ENCODE data around the gene MARCHF2. TPM values are rescaled to one million over a fixed set of nuclear protein-coding genes. Genes with fewer than 3 reads are reported as not detected.

Gene MARCHF2
- total and polyA plus RNA-seq, 9 of the 15 experiments (the other 6 are each of a cell fraction or from before 2014, with no cell fraction given), result 0.39 to 6.4 (median 2.2) TPM

DNA sequence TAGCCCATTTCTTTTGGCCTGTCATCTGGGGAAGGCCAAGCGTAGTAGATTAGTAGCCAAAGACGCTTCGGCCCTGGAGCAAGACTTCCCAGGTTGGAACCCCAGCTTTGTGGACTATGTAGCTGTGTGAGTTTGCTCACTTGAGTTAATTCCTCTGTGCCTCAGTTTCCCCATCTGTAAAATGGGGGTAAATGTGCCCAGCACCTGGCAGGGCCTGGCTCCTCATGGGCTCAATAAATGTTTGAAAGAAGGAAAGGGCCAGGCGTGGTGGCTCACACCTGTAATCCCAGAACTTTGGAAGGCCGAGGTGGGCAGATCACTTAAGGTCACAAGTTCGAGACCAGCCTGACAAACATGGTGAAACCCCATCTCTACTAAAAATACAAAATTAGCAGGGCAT is 16.7 kb downstream of the MARCHF2 start:
- WGBS (ENCODE audit: insufficient coverage, low coverage, missing lambda C conversion rate), result 80% methylated on average over 6 of the region's 6 CpGs
- H3K9ac ChIP-seq (ENCODE audit: insufficient read depth in 1 of 2, low read depth in 2 of 2, low read length in 2 of 2), result no peak overlapping the region
- no peak for ATAC-seq
- peaks cover 0 to 5% of the 10 kb centered on the region in 2 experiments; a peak in 3 of 5 replicates for H3K4me1 ChIP-seq (replicated peaks in 1 of 2; ENCODE audit: control insufficient read depth in 2 of 2, insufficient read depth in 2 of 2, low read length in 2 of 2)
- POLR2A ChIA-PET, result interaction anchor here (1.0 kb wide), 1 partner anchor 104 kb away, joined by 3 read pairs; no protein-coding TSS in a partner anchor
- H3K27me3 ChIP-seq (ENCODE audit: control insufficient read depth in 2 of 2, insufficient read depth in 2 of 2, low read length in 2 of 2), result no peaks in the 10 kb centered on the region
- TF ChIP-seq, protein P1, sequence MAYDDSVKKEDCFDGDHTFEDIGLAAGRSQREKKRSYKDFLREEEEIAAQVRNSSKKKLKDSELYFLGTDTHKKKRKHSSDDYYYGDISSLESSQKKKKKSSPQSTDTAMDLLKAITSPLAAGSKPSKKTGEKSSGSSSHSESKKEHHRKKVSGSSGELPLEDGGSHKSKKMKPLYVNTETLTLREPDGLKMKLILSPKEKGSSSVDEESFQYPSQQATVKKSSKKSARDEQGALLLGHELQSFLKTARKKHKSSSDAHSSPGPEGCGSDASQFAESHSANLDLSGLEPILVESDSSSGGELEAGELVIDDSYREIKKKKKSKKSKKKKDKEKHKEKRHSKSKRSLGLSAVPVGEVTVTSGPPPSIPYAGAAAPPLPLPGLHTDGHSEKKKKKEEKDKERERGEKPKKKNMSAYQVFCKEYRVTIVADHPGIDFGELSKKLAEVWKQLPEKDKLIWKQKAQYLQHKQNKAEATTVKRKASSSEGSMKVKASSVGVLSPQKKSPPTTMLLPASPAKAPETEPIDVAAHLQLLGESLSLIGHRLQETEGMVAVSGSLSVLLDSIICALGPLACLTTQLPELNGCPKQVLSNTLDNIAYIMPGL (CRISPR knock-in tag; IDR thresholded peaks at IDR 0.05), result no peak
- TF ChIP-seq RBM25 (IDR thresholded peaks at IDR 0.05; ENCODE audit: low read depth, low read length, severe bottlenecking) (peak; percentile 42), KDM1A (IDR thresholded peaks at IDR 0.05) (peak in 1 of 2 experiments; percentile 42; a peak in 1 of 4 replicates), BCOR (IDR thresholded peaks at IDR 0.05) (peak; percentile 82)
- no peak for FAIRE-seq
- no peaks in the 10 kb centered on the region for H4K20me1 ChIP-seq (replicated peaks; ENCODE audit: control insufficient read depth, insufficient read depth, low read length)
- no peak for DNase-seq (ENCODE audit: extremely low read depth in 1 of 4, low spot score in 3 of 4)
- H3K9me3 ChIP-seq (replicated peaks; ENCODE audit: control insufficient read depth, insufficient read depth, low read depth, low read length), result no peaks in the 10 kb centered on the region
- H3K27ac ChIP-seq (ENCODE audit: extremely low read depth, low read depth, low read length), result no peak overlapping the region
- no peak overlapping the region for H2AFZ ChIP-seq (ENCODE audit: low read depth, low read length)
- intact Hi-C loops (cut with micrococcal nuclease) (no loop called here), in situ Hi-C loops (cut with MboI) (no loop called here)
- CTCF ChIA-PET (ENCODE audit: low intra/inter-chr PET ratio), result no interaction called here
- no peak overlapping the region for H3K4me3 ChIP-seq
- BruUV-seq (replicated peaks), result no TSS peak
- no peaks in the 10 kb centered on the region for H3K79me2 ChIP-seq (ENCODE audit: control insufficient read depth, insufficient read depth, low read length)
- no peaks in the 10 kb centered on the region for H3K9me1 ChIP-seq (ENCODE audit: control insufficient read depth, insufficient read depth, low read length)
- H3K4me2 ChIP-seq (ENCODE audit: insufficient read depth, low read length), result no peak overlapping the region
- no peaks in the 10 kb centered on the region for H3K36me3 ChIP-seq (ENCODE audit: control insufficient read depth, insufficient read depth, low read length)

DNA sequence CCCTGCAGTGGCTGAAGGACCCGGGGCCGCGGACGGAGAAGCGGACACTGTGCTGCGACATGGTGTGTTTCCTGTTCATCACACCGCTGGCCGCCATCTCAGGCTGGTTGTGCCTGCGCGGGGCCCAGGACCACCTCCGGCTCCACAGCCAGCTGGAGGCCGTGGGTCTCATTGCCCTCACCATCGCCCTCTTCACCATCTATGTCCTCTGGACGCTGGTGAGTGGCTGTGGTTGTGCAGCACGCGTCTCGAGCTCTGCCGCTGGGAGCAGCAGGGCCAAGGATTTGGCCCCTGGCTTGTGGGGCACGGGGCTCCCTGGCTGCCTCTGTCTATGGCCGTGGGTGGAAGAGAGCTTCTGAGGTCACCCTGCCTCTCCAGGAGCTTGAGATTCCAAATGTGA is 17.5 kb downstream of the MARCHF2 start:
- intact Hi-C loops (cut with micrococcal nuclease), result no loop called here
- H3K27ac ChIP-seq (ENCODE audit: extremely low read depth, low read depth, low read length), result no peak overlapping the region
- H3K4me1 ChIP-seq (replicated peaks in 1 of 2; ENCODE audit: control insufficient read depth in 2 of 2, insufficient read depth in 2 of 2, low read length in 2 of 2), result peaks cover 0 to 5% of the 10 kb centered on the region in 2 experiments; a peak in 2 of 5 replicates
- H3K79me2 ChIP-seq (ENCODE audit: control insufficient read depth, insufficient read depth, low read length), result no peaks in the 10 kb centered on the region
- H3K4me3 ChIP-seq, result no peak overlapping the region
- ChIA-PET CTCF (ENCODE audit: low intra/inter-chr PET ratio) (no interaction called here), POLR2A (interaction anchor here (0.5 to 1.1 kb wide), 4 partner anchors 11 to 105 kb away, joined by 3 read pairs; partner anchors contain the start of gene HNRNPM)
- ATAC-seq (no peak), FAIRE-seq (no peak), DNase-seq (ENCODE audit: extremely low read depth in 1 of 4, low spot score in 3 of 4) (no peak)
- H3K9me3 ChIP-seq (replicated peaks; ENCODE audit: control insufficient read depth, insufficient read depth, low read depth, low read length), result no peaks in the 10 kb centered on the region
- WGBS (ENCODE audit: insufficient coverage, low coverage, missing lambda C conversion rate), result 71% methylated on average over 13 of the region's 20 CpGs
- no peaks in the 10 kb centered on the region for H3K27me3 ChIP-seq (ENCODE audit: control insufficient read depth in 2 of 2, insufficient read depth in 2 of 2, low read length in 2 of 2)
- BruUV-seq (replicated peaks), result no TSS peak
- H3K9ac ChIP-seq (ENCODE audit: insufficient read depth in 1 of 2, low read depth in 2 of 2, low read length in 2 of 2), result peak overlapping the region in 1 of 2 experiments; percentile 43; a peak in 2 of 4 replicates
- H3K9me1 ChIP-seq (ENCODE audit: control insufficient read depth, insufficient read depth, low read length), result no peaks in the 10 kb centered on the region
- in situ Hi-C loops (cut with MboI), result no loop called here
- TF ChIP-seq GATAD2B (IDR thresholded peaks at IDR 0.05; ENCODE audit: borderline replicate concordance), result no peak
- TF ChIP-seq, protein P2, sequence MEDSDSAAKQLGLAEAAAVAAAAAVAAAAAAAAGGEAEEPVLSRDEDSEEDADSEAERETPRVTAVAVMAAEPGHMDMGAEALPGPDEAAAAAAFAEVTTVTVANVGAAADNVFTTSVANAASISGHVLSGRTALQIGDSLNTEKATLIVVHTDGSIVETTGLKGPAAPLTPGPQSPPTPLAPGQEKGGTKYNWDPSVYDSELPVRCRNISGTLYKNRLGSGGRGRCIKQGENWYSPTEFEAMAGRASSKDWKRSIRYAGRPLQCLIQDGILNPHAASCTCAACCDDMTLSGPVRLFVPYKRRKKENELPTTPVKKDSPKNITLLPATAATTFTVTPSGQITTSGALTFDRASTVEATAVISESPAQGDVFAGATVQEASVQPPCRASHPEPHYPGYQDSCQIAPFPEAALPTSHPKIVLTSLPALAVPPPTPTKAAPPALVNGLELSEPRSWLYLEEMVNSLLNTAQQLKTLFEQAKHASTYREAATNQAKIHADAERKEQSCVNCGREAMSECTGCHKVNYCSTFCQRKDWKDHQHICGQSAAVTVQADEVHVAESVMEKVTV (CRISPR knock-in tag; IDR thresholded peaks at IDR 0.05), result no peak
- TF ChIP-seq ATF7 (IDR thresholded peaks at IDR 0.05), result no peak
- TF ChIP-seq, protein P3, sequence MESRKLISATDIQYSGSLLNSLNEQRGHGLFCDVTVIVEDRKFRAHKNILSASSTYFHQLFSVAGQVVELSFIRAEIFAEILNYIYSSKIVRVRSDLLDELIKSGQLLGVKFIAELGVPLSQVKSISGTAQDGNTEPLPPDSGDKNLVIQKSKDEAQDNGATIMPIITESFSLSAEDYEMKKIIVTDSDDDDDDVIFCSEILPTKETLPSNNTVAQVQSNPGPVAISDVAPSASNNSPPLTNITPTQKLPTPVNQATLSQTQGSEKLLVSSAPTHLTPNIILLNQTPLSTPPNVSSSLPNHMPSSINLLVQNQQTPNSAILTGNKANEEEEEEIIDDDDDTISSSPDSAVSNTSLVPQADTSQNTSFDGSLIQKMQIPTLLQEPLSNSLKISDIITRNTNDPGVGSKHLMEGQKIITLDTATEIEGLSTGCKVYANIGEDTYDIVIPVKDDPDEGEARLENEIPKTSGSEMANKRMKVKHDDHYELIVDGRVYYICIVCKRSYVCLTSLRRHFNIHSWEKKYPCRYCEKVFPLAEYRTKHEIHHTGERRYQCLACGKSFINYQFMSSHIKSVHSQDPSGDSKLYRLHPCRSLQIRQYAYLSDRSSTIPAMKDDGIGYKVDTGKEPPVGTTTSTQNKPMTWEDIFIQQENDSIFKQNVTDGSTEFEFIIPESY (CRISPR knock-in tag; IDR thresholded peaks at IDR 0.05), result peak; percentile 44; the same call in 1 of the 2 replicates
- TF ChIP-seq BMI1 (IDR thresholded peaks at IDR 0.05; ENCODE audit: low read length), result no peak
- TF ChIP-seq TEAD1 (CRISPR knock-in tag; IDR thresholded peaks at IDR 0.05), result no peak
- no peak for TF ChIP-seq L3MBTL2 (IDR thresholded peaks at IDR 0.05)
- no peak overlapping the region for H2AFZ ChIP-seq (ENCODE audit: low read depth, low read length)
- no peaks in the 10 kb centered on the region for H4K20me1 ChIP-seq (replicated peaks; ENCODE audit: control insufficient read depth, insufficient read depth, low read length)
- H3K36me3 ChIP-seq (ENCODE audit: control insufficient read depth, insufficient read depth, low read length), result no peaks in the 10 kb centered on the region
- no peak overlapping the region for H3K4me2 ChIP-seq (ENCODE audit: insufficient read depth, low read length)
